Breast epithelium (tissue), 3 donors: ENCODE measurements around the gene MARCHF3.

Experiments used
- CTCF ChIP-seq, 3 donors: fragments of 450-650 bp; IDR thresholded peaks; one replicate each; pipeline ENCODE4 v1.5.1; 2016 to 2017; ENCODE audit warnings: antibody characterized with exemption in 3 of 3, mild to moderate bottlenecking in 3 of 3, moderate library complexity in 3 of 3
- POLR2AphosphoS5 ChIP-seq, 3 donors: sonication (generic); formaldehyde crosslinking; IDR thresholded peaks; one replicate each; pipeline ENCODE4 v1.6.1; 2017; ENCODE audit warnings: antibody characterized with exemption in 3 of 3

GRCh38 chr5:126883564-126884245, 146.7 kb downstream of the MARCHF3 start:
- TF ChIP-seq CTCF (IDR thresholded peaks at IDR 0.05) (no peak), POLR2AphosphoS5 (IDR thresholded peaks at IDR 0.05) (no peak)
